Measurements from ENCODE around the gene PSMA4.
"Not testable (repeated sequence)": the region's sequence is repeated elsewhere in the genome, so short reads cannot be mapped to it uniquely, and the experiment has no call there.

The PSMA4 gene

DNA sequence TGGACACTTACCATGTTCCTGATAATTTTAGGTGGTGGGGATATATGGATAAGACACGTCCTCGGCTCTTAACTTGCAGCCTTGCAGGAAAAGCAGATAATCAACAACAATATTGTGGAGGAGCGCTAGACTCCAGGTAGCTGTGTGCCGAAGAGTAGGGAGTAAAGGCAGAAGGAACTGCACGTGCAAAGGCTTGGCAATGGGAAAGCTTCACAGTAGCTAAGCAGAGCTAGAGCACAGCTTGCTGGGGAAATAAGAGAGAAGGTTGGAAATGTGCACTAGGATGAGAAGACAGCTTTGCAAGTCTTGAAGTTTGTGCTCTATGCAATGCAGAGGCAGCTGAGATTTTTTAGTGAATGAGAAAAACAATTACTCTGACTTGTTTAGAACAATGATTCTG lies 12.4 kb downstream of the PSMA4 start:
- no peak for DNase-seq

DNA sequence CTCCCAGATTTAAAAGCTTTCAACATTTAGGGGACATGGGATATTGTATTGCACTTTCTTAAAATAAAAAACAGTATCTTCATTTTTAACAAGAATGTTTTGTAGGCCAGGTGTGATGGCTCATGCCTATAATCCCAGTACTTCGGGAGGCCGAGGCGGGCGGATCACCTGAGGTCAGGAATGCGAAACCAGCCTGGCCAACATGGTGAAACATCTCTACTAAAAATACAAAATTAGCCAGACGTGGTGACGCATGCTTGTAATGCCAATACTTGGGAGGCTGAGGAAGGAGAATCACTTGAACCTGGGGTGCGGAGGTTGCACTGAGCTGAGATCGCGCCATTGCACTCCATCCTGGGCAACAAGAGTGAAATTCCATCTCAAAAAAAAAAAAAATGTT lies 20.0 kb downstream of the PSMA4 start:
- not testable (repeated sequence) for DNase-seq

DNA sequence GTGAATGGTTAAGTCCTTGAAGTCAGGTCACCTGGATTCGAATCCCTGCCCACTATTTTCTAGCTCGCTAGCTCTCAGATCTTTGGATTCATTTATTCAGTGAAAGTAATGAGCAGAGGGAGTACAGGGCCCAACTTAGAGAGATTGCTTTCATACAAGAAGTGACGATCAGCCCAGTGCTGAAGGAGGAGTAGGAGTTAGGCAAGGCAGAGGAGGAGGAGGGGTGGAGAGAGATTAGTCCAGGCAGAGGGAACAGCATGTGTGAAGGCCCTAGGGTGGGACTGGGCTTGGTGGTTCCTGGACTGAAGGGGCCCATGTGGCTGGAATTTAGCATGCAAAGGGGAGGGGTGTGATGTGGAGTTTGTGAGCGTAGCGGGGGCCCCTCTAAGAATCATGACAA lies 21.2 kb downstream of the PSMA4 start:
- no peak for DNase-seq

DNA sequence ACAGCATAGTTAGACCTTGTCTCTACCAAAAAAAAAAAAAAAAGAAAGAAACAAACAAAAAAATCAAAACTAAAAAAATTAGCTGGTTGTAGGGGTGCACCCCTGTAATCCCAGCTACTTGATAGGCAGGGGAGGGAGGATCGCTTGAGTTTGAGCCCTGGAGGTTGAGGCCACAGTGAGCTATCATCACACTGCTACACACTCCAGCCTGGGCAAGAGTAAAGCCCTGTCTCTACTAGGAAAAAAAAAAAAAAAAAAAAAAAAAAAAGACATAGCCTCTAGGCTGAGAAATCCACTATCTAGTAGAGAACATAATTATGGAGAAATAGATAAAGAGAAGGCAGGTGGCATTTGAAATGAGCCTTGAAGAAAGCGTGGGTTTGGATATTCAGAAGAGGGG lies 22.8 kb downstream of the PSMA4 start:
- DNase-seq, result no peak

DNA sequence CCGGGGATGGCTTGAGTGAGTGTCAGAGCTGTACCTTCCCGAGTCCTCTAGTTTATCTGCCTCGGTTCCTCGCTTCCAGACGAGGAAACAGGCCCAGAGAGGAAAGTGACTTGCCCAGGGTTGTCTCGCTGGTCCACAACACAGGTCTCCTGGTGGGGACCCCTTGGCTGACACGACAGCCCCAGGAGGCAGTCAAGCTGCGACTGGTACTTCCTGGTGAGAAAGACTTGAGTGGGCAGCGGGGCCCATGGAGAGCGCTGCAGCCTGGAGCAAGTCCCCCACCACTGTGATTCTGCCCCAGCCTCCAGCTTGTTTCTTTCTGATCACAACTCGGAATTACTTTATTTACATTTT lies 24.5 kb downstream of the PSMA4 start:
- no peak for DNase-seq

DNA sequence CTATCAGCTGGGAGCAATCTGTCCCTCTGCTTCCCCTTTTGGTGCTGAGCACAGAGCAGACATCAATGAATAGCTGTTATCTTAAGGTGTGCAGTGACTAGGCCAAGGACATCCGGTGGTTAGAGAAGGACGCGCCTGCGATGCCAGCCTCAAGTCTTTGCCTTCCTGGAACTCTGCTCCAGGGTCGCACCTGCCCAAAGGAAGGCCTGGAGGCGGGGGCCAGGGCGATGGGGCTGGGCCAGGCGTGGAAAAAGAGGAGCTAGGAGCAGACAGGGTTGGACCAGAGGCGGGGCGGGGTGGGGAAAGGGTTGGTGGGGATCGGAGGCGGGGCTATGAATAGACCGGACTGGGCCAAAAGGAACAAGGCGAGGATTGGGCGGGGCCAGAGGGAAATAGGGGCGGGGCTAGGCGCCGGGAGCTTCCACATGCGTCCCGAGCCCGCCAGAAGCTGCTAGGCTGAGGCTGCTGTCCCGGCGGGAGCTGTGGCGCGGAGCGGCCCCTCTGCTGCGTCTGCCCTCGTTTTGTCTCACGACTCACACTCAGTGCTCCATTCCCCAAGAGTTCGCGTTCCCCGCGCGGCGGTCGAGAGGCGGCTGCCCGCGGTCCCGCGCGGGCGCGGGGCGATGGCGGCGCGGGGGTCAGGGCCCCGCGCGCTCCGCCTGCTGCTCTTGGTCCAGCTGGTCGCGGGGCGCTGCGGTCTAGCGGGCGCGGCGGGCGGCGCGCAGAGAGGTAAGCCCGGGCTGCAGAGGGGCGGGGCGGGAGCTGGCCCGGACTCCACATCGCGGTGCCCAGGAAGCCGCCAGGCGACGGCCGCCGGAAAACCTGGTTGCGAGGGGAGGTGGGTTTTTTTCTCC lies 25.1 kb downstream of the PSMA4 start, which contains the start of gene CHRNA5:
TSS of gene CHRNA5 (plus strand) at position 424 of the 854 bp plus-strand sequence. CDS start at position 624, 200 bp downstream.
- no peak for DNase-seq

DNA sequence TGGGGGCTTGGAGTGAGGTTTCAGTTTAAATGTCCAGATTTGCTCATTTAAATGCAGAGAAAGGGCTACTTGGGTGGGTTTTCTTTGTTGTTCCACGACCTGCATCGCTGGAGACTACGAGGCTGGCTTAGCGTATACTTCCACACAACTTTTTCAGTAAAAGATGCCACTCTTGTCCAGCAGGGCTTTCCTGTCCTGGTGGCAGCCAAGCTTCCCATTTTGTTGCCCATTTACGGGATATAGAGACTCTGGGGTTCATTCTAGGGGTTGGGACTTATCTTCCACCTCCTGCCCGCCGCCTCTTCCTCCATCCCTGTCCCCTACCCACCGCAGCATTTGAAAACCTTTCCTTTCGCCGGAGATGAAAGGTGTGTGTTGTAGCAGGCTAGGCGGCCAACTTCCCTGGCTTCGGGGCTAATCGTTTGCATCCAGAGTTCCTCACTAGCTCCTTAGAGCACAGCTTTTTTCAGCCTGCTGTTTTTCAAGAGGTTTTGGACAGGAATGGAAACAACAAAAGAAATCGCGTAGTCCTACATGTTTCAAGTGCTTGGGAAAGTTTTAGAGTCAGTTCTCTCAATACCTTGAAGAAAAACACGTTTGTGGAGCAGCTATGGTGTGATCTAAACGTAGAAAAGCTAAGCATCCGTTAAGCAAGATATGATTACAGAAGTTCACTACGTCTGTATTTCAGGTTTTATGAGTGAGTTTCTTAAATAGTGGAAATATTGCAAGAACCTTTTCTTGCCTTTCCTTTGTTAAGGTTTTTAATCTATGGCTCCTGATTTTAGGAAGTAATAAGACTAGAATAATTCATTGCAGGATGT lies 25.9 kb downstream of the PSMA4 start:
- no peak for DNase-seq

DNA sequence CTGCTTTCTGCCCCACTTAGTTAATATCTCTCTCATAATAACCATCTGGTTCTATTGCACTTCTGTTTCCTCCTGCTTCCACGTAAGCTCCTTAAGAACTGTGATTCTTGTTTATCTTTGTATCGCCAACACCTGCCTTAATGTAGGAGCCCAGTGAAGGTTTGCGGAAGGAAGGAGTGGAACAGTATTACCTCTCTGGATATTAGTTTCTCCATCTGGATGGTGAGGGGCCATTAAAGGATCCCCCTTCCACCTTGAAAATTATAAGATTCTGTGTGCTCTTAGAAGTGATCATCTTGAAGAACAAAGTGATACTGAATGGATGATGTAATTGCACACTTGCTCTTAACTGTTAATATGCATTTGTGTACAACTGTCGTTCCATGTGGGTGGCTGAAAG lies 27.3 kb downstream of the PSMA4 start:
- no peak for DNase-seq

DNA sequence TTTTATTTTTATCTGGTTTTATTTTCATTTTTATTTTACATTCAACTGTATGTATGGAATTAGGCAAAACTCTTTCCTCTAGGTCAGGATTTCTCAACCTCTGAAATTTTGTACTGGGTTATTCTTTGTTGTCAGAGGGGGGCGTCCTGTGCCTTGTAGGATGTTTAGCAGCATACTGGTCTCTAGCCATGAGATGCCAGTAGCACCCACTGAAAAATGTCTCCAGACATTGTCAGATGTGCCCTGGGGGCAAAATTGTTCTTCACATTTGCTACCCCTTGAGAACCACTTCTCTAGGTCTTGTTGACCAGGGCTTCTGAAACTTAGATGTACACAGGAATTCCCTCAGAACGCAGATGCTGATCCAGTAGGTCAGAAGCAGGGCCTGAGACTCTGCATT lies 30.5 kb downstream of the PSMA4 start:
- no peak for DNase-seq

DNA sequence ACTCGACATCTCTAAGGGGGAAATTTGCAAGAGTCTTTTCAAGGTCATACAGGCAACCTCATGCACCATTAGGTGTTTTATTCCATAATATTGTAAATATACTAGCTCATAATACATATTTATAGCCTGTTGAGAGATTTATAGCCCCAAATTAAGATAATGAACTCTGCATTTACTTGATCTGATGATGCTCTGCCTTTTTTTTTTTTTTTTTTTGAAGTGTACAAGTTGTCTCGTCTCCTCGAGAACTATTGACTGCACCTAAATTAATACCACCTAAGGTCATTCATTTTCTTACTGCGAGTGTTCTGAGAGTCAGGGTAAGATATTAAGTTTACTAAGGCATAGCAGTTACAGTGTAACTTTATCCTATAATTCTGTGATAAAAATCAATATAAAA lies 31.1 kb downstream of the PSMA4 start:
- DNase-seq, result no peak

DNA sequence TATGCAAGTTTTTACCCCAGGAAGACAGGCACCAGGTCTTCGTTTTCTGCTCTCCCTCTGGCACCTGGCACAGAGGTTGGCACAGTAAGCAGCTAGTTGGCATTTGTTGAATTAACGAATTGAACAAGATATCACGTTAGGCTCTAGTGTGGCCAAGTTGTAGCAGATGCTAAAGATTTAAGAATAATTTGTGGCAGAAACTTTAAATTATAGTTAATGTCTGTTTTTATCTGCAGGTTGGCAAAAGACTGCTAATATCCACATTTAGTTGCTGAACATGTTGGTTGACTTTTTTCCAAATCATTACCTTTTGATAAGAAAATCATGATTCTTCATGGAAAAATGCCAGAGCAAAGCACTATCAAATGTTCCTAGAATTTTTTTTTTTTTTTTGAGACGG lies 33.2 kb downstream of the PSMA4 start:
- no peak for DNase-seq

DNA sequence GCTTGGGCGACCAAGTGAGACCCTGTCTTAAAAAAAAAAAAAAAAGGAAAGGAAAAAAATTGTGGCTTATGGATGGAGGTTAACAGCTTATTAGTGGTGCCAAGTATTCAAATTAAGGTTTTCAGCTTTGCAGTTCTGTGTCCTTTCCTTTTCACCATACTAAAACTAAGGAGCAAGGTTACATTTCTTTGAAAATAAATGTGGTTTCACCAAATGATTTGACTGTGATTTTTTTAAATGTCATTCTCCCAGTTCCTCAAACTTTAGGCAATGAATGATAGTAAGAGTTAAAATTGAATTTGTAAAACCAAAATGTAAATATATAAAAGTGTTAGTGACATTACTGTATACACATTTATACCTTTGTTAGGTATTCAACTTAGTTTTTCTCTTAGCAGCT lies 34.7 kb downstream of the PSMA4 start:
- no peak for DNase-seq

DNA sequence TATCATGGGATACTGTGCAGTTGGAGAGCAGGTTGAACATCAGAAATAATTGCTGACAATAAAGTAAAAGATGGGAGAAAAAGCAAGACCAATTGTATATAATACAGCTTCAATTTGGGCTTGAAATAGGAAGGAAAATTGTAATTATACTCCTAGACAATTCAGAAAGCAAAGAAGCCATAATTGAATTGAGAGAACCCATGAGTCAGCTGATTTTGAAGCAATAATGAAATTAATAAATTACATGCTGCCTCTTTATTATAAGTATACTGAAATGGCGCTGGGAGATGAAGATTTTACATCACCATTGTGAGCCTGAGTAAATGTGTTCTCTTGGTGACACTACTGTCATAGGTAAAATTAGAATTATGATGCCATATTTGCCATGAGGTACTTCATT lies 57.3 kb downstream of the PSMA4 start:
- DNase-seq, result no peak

DNA sequence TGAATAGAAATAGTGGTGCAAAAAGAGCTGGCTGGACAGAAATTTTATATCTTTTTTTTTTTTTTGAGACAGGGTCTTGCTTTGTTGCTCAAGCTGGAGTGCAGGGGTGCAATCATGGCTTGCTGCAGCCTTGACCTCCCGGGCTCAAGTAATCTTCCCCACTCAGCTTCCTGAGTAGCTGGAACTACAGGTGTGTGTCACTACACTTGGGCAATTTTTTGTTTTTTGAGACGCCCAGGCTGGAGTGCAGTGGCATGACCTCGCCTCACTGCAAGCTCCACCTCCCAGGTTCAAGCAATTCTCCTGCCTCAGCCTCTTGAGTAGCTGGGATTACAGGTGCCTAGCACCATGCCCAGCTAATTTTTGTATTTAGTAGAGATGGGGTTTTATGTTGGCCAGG lies 58.1 kb downstream of the PSMA4 start:
- no peak for DNase-seq

DNA sequence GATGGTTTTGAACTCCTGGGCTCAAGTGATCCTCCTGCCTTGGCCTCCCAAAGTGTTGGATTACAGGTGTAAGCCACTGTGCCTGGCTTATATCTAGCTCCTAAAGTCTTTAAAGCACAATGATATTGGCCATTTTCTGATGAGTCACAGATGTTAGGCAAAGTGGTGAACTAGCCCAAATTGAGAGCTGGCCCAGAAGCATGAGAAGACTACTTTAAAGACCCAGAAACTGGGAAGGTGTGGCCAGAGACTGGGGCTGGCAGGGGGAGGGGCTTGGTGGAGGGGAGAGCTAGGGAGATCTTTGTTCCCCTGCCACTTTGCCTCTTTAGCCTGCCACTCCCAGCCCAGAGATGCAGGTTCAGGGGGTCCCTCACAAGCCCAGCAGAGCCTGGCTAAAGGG lies 58.9 kb downstream of the PSMA4 start:
- no peak for DNase-seq

Data from cortex of kidney (tissue), 1 donor.